ENCODE results near the gene CSRP2.

CSRP2 gene

GRCh38 chr12:76878899-76879709 is at the start of gene CSRP2:
CSRP2 (minus strand) TSS chr12:76879019; CDS start chr12:76866260, 12,759 bp downstream.
- ATAC-seq (peak; percentile 92), DNase-seq (peak; percentile 77)
- Mint-ChIP-seq H3K4me3 (peak within 1 kb of the TSS; percentile 83), H3K4me1 (peaks cover 9% of the 10 kb centered on the region), H3K36me3 (ENCODE audit: low read depth) (no peaks in the 10 kb centered on the region), H3K27ac (no peak within 1 kb of the TSS), H3K27me3 (peaks cover 55% of the 10 kb centered on the region), H3K9me3 (no peaks in the 10 kb centered on the region)

GRCh38 chr12:76927170-76927784 is 48.5 kb upstream of the CSRP2 start:
- H3K27me3 Mint-ChIP-seq = peaks cover 7% of the 10 kb centered on the region
- no peak overlapping the region for H3K27ac Mint-ChIP-seq
- H3K36me3 Mint-ChIP-seq (ENCODE audit: low read depth) = no peaks in the 10 kb centered on the region
- no peaks in the 10 kb centered on the region for H3K4me1 Mint-ChIP-seq
- ATAC-seq (no peak), DNase-seq (peak; percentile 45)
- no peaks in the 10 kb centered on the region for H3K9me3 Mint-ChIP-seq
- H3K4me3 Mint-ChIP-seq = no peak overlapping the region

- no peaks in the 10 kb centered on the region for H3K36me3 Mint-ChIP-seq (ENCODE audit: low read depth)
- ATAC-seq (no peak), DNase-seq (no peak)
- H3K4me1 Mint-ChIP-seq = peaks cover 3% of the 10 kb centered on the region
- H3K4me3 Mint-ChIP-seq = no peak overlapping the region
- H3K27me3 Mint-ChIP-seq = peaks cover 7% of the 10 kb centered on the region
- no peak overlapping the region for H3K27ac Mint-ChIP-seq
- no peaks in the 10 kb centered on the region for H3K9me3 Mint-ChIP-seq
Measured at GRCh38 chr12:76925135-76925534, 46.3 kb upstream of the CSRP2 start.

GRCh38 chr12:76922866-76923265 is 44.0 kb upstream of the CSRP2 start:
- ATAC-seq = no peak
- H3K4me1 Mint-ChIP-seq = peaks cover 5% of the 10 kb centered on the region

GRCh38 chr12:76921891-76922664 is 43.3 kb upstream of the CSRP2 start:
- no peak for DNase-seq
- Mint-ChIP-seq H3K36me3 (ENCODE audit: low read depth) (no peaks in the 10 kb centered on the region), H3K9me3 (no peaks in the 10 kb centered on the region), H3K4me1 (peaks cover 5% of the 10 kb centered on the region), H3K4me3 (no peak overlapping the region), H3K27ac (no peak overlapping the region), H3K27me3 (peaks cover 4% of the 10 kb centered on the region)
- ATAC-seq = no peak

More at GRCh38 chr12:76922866-76923265, 44.0 kb upstream of the CSRP2 start:
- no peak overlapping the region for H3K27ac Mint-ChIP-seq
- peaks cover 4% of the 10 kb centered on the region for H3K27me3 Mint-ChIP-seq
- H3K9me3 Mint-ChIP-seq = no peaks in the 10 kb centered on the region
- H3K4me3 Mint-ChIP-seq = no peak overlapping the region
- no peak for DNase-seq
- no peaks in the 10 kb centered on the region for H3K36me3 Mint-ChIP-seq (ENCODE audit: low read depth)

DNA sequence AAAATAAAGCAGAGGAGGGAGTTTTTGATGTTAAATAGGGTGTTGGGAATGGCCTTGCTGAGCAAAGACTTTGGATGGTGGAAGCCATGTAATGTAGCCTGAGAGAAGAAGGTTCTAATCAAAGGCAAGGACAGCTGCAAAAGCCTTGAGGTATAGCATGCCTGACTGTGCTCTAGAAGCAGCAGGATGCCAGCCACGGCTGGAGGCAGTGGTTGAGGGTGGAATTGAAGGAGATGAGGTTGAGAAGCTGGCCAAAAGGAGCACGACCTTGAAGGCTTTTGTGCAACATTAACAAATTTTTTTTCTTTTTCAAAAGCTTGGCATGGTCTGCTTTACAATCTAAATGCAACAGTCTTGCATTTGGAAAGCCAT is 42.3 kb upstream of the CSRP2 start:
- H3K4me3 Mint-ChIP-seq = no peak overlapping the region
- DNase-seq (no peak), ATAC-seq (no peak)

DNA sequence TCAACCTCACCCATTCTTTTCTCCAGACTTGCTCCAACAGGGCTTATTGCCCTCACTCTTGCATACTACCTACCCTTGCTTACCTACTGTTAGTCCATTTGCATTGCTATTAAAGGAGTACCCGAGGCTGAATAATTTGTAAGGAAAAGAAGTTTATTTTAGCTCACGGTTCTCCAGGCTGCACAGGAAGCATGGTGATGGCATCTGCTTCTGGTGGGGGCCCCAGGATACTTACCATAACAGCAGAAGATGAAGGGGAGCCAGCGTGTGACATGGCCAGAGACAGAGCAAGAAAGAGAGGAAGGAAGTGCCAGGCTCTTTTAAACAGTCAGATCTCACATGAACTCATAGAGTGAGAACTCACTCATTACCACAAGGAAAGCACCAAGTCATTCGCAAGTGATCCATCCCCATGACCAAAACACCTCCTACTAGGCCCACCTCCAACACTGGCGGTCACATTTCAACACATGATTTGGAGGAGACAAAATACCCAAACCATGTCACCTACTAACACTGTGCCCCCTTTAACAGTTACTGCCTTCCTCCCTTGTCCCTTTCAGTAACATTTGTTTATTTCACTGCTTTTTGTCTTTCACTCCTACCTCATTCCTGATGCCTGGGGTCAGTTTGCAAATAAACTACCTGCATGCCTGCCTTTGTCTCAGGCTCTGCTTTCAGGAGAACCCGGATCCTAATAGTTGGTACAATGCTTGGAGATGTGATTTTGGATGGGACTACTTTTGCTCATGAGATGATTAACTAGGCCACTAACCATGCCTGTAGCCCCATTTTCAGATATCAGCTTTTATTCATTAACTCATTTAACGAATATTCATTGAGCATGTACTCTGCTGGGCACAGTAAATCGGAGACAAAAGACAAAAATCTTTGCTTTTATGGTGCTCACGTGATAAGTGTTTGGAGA is 41.6 kb upstream of the CSRP2 start:
- DNase-seq (no peak), ATAC-seq (peak; percentile 66)
- Mint-ChIP-seq H3K36me3 (ENCODE audit: low read depth) (no peaks in the 10 kb centered on the region), H3K27ac (no peak overlapping the region), H3K27me3 (peaks cover 4% of the 10 kb centered on the region), H3K9me3 (no peaks in the 10 kb centered on the region), H3K4me1 (peaks cover 5% of the 10 kb centered on the region), H3K4me3 (no peak overlapping the region)

More for the DNA sequence above, 42.3 kb upstream of the CSRP2 start:
- no peaks in the 10 kb centered on the region for H3K36me3 Mint-ChIP-seq (ENCODE audit: low read depth)
- H3K27me3 Mint-ChIP-seq = peaks cover 4% of the 10 kb centered on the region
- H3K27ac Mint-ChIP-seq = no peak overlapping the region
- peaks cover 5% of the 10 kb centered on the region for H3K4me1 Mint-ChIP-seq
- H3K9me3 Mint-ChIP-seq = no peaks in the 10 kb centered on the region

GRCh38 chr12:76919383-76920171 is 40.8 kb upstream of the CSRP2 start:
- Mint-ChIP-seq H3K4me1 (peaks cover 5% of the 10 kb centered on the region), H3K27ac (no peak overlapping the region), H3K27me3 (peaks cover 4% of the 10 kb centered on the region), H3K36me3 (ENCODE audit: low read depth) (no peaks in the 10 kb centered on the region), H3K4me3 (no peak overlapping the region), H3K9me3 (no peaks in the 10 kb centered on the region)
- DNase-seq = no peak
- ATAC-seq = no peak

GRCh38 chr12:76916170-76916540 is 37.3 kb upstream of the CSRP2 start:
- peaks cover 3% of the 10 kb centered on the region for H3K27me3 Mint-ChIP-seq
- no peak for DNase-seq
- H3K36me3 Mint-ChIP-seq (ENCODE audit: low read depth) = no peaks in the 10 kb centered on the region
- H3K9me3 Mint-ChIP-seq = no peaks in the 10 kb centered on the region
- H3K4me1 Mint-ChIP-seq = peaks cover 5% of the 10 kb centered on the region
- no peak for ATAC-seq
- no peak overlapping the region for H3K27ac Mint-ChIP-seq
- no peak overlapping the region for H3K4me3 Mint-ChIP-seq

DNA sequence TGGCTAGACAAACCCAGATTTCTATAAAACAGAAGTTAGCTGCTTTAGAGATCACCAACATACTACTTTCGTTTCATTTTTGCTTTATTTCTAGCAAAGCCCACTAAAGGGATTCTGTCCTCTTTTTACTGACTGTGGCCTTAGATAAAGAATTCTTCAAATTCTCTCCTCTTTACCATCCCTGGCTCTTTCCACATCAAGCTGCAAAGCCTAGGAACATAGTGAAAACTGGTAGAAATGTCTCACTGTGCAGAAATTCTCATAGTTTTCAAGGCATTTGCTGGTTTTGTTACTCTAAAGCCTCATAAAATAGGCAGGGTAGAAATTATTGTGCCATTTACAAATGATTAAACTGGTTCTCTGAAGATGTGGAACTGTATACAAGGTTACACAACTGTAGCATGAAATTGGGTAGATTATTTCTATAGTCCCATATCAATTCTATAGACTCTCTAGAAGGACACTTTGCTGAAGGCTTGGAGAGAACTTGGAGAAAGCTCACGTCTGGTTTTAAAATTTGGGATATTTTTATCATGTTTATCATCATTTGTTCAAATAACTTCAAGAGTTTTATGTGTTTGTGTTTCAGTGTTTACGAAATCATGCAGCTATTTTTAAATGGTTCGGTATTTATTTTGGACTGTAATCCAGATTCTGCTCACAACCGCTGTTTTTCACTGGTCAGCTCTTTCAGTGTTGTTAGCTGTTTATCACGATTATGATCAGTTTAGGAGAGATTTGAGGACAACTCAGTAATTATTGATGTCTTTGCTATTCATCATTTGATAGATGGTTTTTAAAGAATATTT is 36.7 kb upstream of the CSRP2 start:
- Mint-ChIP-seq H3K4me3 (no peak overlapping the region), H3K4me1 (peaks cover 5% of the 10 kb centered on the region), H3K27ac (no peak overlapping the region), H3K36me3 (ENCODE audit: low read depth) (no peaks in the 10 kb centered on the region), H3K9me3 (no peaks in the 10 kb centered on the region), H3K27me3 (peaks cover 5% of the 10 kb centered on the region)
- ATAC-seq (no peak), DNase-seq (no peak)

- no peaks in the 10 kb centered on the region for H3K9me3 Mint-ChIP-seq
- ATAC-seq = no peak
- H3K4me1 Mint-ChIP-seq = no peaks in the 10 kb centered on the region
Measured at GRCh38 chr12:76914102-76914859, 35.5 kb upstream of the CSRP2 start.

GRCh38 chr12:76909290-76909689 is 30.5 kb upstream of the CSRP2 start:
- Mint-ChIP-seq H3K4me3 (no peak overlapping the region), H3K27me3 (peaks cover 7% of the 10 kb centered on the region), H3K9me3 (no peaks in the 10 kb centered on the region), H3K27ac (no peak overlapping the region), H3K4me1 (no peaks in the 10 kb centered on the region), H3K36me3 (ENCODE audit: low read depth) (no peaks in the 10 kb centered on the region)
- no peak for DNase-seq
- no peak for ATAC-seq

More at GRCh38 chr12:76914102-76914859, 35.5 kb upstream of the CSRP2 start:
- no peak for DNase-seq
- Mint-ChIP-seq H3K4me3 (no peak overlapping the region), H3K36me3 (ENCODE audit: low read depth) (no peaks in the 10 kb centered on the region), H3K27me3 (peaks cover 5% of the 10 kb centered on the region), H3K27ac (no peak overlapping the region)

Measured in activated naive CD8-positive, alpha-beta T cell treated with anti-CD3 and anti-CD28 coated beads, Interleukin-2, amount 50 U/mL, for 24 hours (primary cell).